Prostate gland (tissue), 2 donors: Measurements from ENCODE around the gene LRRC32.

ENCODE experiments used
- POLR2A ChIP-seq: fragments of 450-650 bp; IDR thresholded peaks from one replicate; pipeline ENCODE4 v1.6.1; 2016; ENCODE audit warnings: antibody characterized with exemption, mild to moderate bottlenecking
- TF ChIP-seq, protein P1 (sequence below), 4 experiments: fragments of 200-600 bp in 2 of 4; fragments of 450-650 bp in 2 of 4; sonication (generic) in 2 of 4; IDR thresholded peaks; 1 replicate in 3 of 4; 2 replicates in 1 of 4; pipeline ENCODE4 v1.5.1; 2016 to 2019; ENCODE audit warnings: antibody characterized with exemption in 4 of 4, mild to moderate bottlenecking in 2 of 4, moderate library complexity in 2 of 4

DNA sequence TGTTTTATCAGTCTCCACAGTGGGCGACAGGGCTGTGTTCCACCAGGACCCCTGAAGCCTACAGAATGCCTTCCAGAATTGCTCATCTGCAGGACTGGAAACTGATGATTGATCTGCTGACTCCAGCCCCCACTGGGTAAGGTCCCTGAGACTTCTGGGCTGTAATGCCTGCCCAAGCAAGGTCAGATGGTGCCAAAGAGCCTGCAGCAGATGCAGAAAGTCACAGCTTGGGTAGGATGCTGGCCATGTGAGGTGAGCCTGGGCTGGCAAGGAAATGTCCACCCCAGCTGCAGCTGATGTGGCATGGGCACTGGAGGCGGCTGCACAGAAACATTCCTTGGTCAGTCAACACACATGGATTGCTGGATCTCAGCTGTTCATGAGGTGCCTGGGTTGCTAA, 30.9 kb downstream of the LRRC32 start:
- TF ChIP-seq, protein P1, sequence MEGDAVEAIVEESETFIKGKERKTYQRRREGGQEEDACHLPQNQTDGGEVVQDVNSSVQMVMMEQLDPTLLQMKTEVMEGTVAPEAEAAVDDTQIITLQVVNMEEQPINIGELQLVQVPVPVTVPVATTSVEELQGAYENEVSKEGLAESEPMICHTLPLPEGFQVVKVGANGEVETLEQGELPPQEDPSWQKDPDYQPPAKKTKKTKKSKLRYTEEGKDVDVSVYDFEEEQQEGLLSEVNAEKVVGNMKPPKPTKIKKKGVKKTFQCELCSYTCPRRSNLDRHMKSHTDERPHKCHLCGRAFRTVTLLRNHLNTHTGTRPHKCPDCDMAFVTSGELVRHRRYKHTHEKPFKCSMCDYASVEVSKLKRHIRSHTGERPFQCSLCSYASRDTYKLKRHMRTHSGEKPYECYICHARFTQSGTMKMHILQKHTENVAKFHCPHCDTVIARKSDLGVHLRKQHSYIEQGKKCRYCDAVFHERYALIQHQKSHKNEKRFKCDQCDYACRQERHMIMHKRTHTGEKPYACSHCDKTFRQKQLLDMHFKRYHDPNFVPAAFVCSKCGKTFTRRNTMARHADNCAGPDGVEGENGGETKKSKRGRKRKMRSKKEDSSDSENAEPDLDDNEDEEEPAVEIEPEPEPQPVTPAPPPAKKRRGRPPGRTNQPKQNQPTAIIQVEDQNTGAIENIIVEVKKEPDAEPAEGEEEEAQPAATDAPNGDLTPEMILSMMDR (IDR thresholded peaks at IDR 0.05) = no peak
- TF ChIP-seq POLR2A = no peak
